Stimulated activated CD8-positive, alpha-beta memory T cell treated with anti-CD3 and anti-CD28 coated beads, Interleukin-4, amount 100 ng/mL, for 48 hours (primary cell): ENCODE results near the gene ABCA5.

Source experiments
- DNase-seq: peaks from one replicate; pipeline ENCODE4 v3.0.0-alpha.2; 2020

Gene ABCA5

GRCh38 chr17:69250641-69251040 is 76.3 kb downstream of the ABCA5 start:
- no peak for DNase-seq

DNA sequence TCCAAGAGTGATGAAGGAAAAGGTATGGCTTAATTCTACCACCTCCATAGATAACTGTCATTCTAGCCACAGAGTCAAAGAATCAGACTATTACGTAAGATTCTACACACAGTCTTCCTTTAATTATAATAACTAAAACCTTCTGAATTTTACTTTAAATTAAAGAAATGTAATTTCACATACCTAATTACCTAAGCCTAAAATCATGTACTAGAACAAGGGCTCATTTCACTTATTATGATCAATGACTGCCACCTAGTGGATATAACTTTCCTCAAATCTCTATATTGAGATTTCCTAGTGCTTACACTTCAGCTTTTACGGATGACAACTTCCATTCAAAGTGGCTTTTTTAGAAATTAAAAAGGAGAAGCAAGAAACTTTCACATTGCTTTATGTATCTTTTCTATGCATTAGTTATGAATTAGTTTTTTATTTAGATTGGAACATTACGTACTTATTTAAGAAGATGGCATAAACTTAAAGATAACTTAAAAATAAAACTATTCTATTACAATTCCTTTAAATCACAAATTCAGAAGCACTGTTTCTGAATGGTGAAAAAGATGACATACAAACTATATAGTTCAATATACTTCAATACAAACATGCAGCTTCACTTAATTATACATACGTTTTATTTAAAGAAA is 80.1 kb downstream of the ABCA5 start:
- DNase-seq: no peak

- no peak for DNase-seq
Observed at GRCh38 chr17:69246202-69246601, 80.7 kb downstream of the ABCA5 start.

- DNase-seq: no peak
Observed at GRCh38 chr17:69245617-69246016, 81.3 kb downstream of the ABCA5 start.

DNA sequence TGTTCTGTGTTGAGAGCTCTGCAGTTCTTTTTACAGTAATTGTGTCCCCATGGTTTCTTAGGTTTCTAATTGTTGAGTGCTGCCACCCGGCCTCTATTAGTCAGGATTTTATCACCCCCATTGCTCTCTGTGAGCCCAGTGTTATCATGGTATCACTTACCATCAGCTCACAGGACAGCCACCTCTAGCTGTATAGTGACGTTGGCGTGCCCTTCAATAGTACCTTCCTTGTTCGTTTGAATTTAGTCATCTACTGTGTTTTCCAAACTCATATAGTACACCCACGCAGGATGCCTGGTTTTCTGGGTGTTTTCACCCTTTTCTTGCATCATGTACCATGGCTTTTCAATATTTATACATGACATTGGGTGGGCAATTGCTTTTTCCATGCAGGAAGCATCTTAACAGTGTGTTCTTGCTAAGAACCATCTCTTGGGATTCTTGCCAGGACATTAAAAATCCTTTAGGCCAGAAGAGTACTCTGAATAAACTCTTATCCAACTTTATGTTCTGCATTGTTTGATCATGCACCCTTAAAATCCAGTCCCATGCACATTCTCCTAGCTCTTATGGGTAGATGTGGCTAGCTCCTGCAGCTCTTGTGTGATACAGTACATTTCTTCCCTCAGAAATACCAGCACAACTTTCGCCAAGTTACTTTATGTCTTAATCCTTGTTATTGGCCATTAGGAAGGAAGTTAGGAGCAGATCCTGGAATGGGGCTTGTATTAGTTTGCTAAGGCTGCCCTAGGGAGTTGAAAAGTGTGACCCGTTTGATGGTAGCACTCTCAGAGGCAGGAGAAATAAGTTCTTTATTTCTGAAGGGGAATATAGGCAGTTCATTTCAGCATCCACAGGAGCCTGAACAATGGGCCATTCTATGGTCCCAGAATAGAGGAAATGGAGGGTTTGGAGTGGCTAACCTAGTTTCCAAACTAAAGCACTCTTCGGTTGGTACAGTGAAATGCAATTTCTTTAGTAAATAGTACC is 87.0 kb downstream of the ABCA5 start:
- DNase-seq: no peak

DNA sequence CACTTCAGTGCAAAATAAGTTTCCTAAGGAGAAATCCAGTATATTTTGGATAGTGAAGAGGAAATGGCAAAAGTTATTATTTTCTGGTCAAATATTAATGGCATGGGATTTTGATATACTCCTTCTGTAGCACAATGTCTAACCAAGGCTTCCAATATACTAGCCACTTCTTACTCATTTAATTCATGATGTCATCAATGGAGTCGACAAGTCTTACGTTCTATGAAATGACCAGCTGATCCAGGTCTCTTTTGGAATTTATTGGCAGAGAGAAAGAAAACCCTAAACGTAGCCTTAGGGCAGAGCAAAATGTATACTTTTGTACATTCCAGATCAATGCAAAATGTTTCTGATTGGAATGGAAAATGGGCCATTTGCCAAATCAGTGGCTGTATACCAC is 90.0 kb downstream of the ABCA5 start:
- no peak for DNase-seq

DNA sequence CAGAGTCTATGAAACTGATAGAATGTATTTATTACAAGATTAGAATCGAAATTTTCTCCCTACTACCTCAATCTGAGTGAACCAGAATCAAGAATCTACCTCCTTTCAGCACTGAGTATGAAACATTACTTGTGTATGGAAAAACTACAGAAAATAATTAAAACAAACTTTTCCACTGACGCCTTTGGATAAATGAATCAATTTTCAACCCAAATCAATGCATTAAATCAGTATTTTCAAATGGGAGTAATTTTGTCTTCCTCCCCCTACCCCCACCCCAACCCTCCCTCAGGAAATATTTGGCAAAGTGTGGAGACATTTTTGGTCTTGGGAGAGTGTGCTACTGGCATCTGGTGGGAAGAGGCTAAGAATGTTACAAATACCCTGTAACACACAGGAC is 90.5 kb downstream of the ABCA5 start:
- no peak for DNase-seq

GRCh38 chr17:69235338-69236058 is 91.4 kb downstream of the ABCA5 start:
- peak; percentile 80 for DNase-seq

GRCh38 chr17:69232650-69233049 is 94.3 kb downstream of the ABCA5 start:
- no peak for DNase-seq

DNA sequence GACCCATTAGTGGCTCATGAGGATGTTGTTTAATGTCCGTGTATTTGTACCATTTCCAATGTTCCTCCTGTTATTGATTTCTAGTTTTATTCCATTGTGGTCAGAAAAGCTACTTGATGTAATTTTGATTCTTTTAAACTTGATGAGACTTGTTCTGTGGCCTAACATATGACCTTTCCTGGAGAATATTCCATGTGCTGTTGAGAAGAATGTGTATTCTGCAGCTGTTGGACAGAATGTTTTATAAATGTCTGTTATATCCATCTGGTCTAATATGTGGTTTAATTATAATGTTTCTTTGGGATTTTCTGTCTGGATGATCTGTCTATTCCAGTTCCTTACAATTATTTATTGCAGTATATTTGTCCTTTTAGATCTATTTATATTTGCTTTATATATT is 95.4 kb downstream of the ABCA5 start:
- no peak for DNase-seq

- no peak for DNase-seq
Observed at GRCh38 chr17:69230939-69231338, 96.0 kb downstream of the ABCA5 start.

GRCh38 chr17:69228576-69228975 is 98.4 kb downstream of the ABCA5 start, which contains the start of gene ABCA10:
Gene ABCA10 (minus strand): TSS chr17:69228824. CDS start chr17:69225358, 3,466 bp downstream.
- no peak for DNase-seq

GRCh38 chr17:69228018-69228417 is 98.9 kb downstream of the ABCA5 start:
- DNase-seq: no peak

DNA sequence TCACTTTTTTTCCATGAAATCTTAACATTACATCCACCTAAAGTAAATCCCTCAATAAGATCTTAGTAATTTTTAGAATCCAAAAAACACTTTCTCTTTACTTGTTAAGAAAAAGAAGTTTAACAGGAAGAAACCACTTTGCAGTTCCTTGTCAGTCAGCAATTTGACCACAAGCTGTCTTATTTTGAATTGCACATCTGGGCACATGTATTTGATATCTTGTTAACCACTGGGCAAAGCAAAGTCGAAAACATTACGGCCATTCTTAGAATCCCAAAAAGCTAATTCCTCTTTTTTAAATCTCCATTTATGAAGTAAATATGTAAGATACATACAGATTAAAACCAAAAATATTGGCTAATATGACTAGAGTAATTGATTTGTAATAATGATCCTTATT is 99.4 kb downstream of the ABCA5 start:
- no peak for DNase-seq

DNA sequence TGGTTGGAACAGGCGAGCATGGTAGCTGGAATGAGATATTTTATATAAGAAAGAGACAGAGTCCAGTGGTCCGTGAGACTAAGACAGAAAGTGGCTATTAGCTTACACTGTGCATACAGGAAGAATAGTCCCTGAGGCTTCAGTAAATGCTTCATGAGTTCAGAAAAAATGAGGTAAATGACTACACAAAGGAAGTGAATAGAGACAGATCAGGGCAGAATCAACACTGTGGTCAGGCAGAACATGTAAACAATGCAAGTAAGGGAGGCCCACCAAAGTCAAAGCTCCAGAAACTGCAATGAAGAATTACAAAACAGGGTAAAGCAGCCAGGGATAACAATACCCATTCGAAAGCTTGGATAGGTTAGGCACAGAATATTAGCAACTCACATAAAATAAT is 103.1 kb downstream of the ABCA5 start:
- DNase-seq: no peak

DNA sequence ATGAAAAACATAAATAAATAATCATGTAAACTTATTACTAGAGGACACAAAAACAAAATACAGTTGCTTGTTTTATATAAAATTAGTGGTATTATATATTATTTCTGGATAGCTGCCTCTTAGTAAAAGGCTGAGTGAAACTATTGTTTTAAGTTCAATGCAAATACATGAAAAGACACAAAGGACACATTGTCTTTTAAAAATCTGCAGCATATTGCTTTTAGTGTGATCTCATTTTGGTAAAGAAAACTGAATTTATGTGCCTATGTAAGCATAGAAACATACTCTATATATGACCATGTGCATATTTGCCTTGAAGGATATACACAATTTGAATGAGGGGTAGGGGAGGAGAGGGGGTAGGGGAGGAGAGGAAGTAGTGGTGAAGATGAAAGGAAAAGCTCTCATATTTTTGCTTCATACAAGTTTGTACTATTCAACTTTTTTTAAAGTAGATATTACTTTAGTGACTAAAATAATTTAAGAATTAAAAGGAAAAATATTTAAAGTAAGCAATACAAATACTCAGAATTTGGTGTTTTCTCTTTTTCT is 104.2 kb downstream of the ABCA5 start:
- DNase-seq: no peak

GRCh38 chr17:69220098-69220497 is 106.8 kb downstream of the ABCA5 start:
- no peak for DNase-seq

- no peak for DNase-seq
Observed at GRCh38 chr17:69218986-69219385, 107.9 kb downstream of the ABCA5 start.

GRCh38 chr17:69213059-69213813 is 113.7 kb downstream of the ABCA5 start:
- DNase-seq: no peak

DNA sequence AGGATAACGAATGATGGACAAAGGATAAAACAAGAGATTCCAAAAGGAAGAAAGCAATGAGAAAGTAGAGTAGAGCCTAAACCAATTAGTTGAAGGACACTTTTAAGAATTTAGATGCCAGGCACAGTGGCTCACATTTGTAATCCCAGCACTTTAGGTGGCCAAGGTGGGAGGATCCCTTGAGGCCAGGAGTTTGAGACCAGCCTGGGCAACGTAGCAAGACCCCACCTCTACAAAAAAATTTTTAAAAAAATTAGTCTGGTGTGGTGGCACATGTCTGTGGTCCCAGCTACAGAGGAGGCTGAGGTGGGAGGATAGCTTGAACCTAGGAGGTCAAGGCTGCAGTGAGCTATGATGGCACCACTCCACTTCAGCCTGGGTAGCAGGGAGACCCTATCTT is 118.3 kb downstream of the ABCA5 start:
- DNase-seq: no peak

DNA sequence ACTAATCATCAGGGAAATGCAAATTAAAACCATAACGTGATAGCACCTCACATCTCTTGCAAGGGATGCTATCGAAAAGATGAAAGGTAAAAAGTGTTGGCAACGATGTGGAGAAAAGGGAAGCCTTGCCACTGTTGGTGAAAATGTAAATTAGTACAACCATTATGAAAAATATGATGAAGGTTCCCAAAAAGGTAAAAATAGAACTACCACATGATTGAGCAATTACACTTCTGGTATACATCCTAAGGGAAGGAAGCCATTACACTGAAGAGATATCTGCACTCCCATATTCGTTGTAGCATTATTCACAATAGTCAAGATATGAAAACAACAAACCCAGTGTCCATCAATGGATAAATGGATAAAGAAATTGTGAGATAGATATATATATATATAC is 119.8 kb downstream of the ABCA5 start:
- DNase-seq: no peak

GRCh38 chr17:69198238-69198637 is 128.7 kb downstream of the ABCA5 start:
- no peak for DNase-seq
